AG10803 (cell line): Measurements from ENCODE around the gene TIMM44.
"Not testable (repeated sequence)": the region's sequence is repeated elsewhere in the genome, so short reads cannot be mapped to it uniquely, and the experiment has no call there.

Source experiments
- DNase-seq: peaks from one replicate; pipeline ENCODE4 v3.0.0; 2010; ENCODE audit warnings: low read depth
- H3K4me3 ChIP-seq: 2 replicates; pipeline ENCODE4 v1.5.1; 2011; ENCODE audit warnings: mild to moderate bottlenecking, low read length, control low read depth
- TF ChIP-seq, protein P1 (sequence below): conservative IDR thresholded peaks from 2 replicates; pipeline ENCODE4 v1.5.1; 2011; ENCODE audit warnings: mild to moderate bottlenecking, low read length, control low read depth, inconsistent platforms

Gene TIMM44

DNA sequence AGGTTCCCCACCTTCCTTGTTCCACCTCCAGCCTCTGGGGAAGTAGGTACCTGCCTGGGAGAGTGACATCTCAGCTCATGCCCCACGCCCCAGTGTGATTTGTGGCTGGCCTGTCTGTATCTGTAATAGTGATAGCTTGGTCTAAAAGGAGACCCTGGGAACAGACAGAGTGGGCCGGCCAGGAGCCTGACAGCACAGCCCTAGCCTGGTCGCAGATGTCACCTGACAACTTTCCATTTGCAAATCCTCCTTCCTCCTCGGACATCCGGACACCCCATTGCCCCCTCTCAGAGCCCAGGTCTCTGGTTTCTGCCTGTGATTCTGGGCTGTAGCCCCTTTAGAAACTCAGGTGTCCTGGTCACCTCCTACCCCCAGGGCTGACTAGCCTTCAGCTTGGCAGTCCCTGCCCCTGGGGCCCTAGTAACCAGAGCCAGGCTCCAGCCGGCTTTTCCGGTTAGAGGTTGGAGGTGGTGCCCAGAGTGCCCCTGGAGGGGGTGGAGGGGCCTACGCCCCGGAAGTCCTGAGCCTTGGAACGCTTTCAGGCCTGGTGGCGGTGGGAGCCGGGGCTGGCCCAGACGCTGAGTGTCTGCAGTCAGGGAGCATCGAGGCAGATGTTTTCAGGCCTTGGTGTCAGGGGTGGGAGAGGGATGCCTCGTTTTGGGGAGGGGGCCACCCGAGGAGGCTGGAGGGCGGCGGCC lies 48.7 kb downstream of the TIMM44 start:
- TF ChIP-seq, protein P1, sequence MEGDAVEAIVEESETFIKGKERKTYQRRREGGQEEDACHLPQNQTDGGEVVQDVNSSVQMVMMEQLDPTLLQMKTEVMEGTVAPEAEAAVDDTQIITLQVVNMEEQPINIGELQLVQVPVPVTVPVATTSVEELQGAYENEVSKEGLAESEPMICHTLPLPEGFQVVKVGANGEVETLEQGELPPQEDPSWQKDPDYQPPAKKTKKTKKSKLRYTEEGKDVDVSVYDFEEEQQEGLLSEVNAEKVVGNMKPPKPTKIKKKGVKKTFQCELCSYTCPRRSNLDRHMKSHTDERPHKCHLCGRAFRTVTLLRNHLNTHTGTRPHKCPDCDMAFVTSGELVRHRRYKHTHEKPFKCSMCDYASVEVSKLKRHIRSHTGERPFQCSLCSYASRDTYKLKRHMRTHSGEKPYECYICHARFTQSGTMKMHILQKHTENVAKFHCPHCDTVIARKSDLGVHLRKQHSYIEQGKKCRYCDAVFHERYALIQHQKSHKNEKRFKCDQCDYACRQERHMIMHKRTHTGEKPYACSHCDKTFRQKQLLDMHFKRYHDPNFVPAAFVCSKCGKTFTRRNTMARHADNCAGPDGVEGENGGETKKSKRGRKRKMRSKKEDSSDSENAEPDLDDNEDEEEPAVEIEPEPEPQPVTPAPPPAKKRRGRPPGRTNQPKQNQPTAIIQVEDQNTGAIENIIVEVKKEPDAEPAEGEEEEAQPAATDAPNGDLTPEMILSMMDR, result no peak
- no peak overlapping the region for H3K4me3 ChIP-seq
- DNase-seq, result no peak

DNA sequence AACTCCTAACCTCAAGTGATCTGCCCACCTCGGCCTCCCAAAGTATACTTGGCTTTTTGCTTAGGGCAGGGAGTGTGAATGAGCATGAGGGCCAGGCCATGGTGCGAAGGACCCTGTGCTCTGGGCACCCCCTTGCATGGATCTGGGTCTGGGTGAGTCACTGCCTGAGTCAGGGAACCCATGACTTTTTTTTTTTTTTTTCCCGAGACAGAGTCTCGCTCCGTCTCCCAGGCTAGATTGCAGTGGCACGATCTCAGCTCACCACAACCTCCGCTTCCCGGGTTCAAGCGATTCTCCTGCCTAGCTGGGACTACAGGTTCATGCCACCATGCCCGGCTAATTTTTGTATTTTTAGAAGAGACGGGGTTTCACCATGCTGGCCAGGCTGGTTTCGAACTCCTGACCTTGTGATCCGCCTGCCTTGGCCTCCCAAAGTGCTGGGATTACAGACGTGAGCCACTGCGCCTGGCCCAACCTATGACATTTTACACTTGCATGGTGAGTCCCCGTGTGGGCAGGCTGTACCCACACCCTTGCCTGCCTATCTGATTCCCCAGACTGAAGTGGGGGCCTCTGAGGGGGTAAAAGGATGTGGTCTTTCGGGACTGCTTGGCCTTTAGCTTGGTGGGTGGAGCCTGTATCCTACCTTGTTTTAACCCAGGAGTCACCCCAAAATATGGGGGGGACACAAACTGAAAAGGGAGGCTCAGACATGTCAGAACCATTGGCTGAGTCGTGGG lies 49.9 kb downstream of the TIMM44 start:
- H3K4me3 ChIP-seq, DNase-seq: not testable (repeated sequence)

DNA sequence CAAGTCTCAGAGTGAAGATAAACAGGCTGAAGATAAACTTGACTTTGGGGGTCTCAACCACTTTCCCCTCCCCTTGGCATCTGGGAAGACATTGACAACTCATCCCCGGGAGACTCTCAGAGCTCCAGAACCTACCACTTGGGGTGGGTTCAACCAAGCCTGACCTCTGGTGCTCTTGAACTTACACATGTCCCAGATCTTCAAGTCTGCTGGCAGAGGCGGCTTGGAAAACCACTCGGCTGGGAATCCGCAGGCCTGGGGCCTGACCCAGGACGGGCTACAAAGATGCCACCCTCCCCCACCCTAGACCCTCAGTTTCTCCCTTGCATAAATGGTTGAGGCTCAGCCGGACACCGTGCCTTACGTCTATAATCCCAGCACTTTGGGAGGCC lies 54.6 kb downstream of the TIMM44 start:
- TF ChIP-seq, protein P1, result no peak
- DNase-seq, result no peak
- peak overlapping the region; percentile 73 for H3K4me3 ChIP-seq

DNA sequence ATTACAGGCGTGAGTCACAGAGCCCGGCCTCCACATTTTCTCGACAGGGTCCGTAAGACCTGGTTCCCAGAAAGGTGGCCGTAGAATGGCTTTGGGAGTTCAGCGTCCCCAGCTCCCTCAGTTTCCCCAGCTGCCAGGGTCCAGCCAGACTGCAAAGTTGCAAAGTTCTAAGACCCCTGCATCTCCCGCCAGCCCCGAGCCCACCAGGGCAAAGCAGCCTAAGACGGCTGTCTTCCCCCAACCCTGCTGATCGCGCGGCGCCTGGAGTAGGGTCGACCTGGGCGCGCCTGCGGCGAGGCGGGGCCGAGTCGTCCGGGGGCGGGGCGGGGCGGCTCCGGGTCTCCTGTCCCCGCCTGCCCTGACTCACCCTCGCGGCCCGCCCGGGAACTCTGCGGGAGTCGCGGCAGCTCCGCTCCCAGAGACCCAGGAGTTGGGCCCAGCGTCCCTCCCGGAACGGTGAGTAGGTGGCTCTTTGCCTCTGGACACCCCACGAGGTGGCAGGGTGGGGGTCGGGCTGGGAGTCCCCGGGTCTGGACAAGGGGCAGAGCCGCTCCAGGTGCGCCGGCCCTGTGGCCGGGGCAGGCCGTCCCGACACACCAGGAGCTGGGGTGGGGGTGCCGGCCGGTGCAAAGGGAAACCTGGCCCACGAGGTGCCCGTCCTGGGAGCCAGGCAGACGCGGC lies 55.2 kb downstream of the TIMM44 start, which contains the start of gene LRRC8E:
Gene LRRC8E, plus strand, starts transcription at position 366 of the 681 bp plus-strand sequence. CDS start 7,094 bp downstream, outside the sequence.
- peak within 1 kb of the TSS; percentile 73 for H3K4me3 ChIP-seq
- TF ChIP-seq, protein P1, result no peak
- peak; percentile 54 for DNase-seq

DNA sequence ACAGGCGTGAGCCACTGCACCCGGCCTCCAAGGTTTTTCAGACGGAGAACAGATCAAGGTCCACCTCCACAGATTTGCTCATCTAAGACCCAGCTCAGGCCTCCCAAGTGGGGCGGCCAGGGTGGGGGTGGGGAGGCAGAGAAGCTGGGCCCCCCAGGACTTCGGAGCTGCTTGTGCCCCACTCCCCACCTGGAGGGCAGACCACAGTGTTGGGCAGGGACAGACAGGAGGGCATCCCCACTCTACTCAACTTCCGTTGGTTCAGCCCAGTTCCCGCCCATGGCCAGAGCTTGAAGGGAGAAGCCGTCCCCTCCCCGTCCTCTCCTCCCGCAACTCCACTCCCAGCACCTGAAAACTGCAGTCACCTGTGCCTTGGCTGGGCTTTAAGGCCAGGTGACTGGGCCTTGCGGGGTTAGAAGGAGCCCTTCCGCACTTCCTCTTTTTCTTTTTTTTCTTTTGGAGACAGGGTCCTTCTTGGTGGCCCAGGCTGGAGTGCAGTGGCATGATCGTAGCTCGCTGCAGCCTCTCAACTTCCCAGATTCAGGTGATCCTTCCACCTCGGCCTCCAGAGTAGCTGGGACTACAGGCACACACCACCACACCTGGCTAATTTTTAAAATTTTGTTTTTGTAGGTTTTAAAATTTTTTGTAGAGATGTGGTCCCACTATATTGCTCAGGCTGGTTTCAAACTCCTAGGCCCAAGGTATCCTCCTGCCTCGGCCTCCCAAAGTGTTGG lies 55.9 kb downstream of the TIMM44 start:
- no peak for DNase-seq
- H3K4me3 ChIP-seq, result no peak overlapping the region
- TF ChIP-seq, protein P1, result no peak

DNA sequence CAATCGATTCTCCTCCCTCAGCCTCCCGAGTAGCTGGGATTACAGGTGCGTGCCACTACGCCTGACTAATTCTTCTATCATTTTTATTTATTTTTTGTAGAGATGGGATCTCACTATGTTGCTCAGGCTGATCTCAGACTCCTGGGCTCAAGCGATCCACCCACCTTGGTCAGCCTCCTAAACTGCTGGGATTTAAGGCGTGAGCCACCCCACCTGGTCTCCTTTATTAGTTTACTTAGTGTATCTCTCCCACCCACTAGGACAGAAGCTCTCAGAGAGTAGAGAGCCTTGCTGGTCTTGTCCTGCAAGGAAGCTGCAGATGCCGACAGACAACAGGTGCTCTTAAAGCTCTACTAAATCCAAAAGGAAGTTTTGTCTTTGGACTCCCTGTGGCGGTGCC lies 57.6 kb downstream of the TIMM44 start:
- H3K4me3 ChIP-seq, result no peak overlapping the region
- DNase-seq, result no peak
- TF ChIP-seq, protein P1, result no peak
